Testis (tissue), 3 donors: ENCODE measurements around the gene C11orf58. TPM values are rescaled to one million over a fixed set of nuclear protein-coding genes. Genes with fewer than 3 reads are reported as not detected.

Source experiments
- DNase-seq: peaks from one replicate; pipeline ENCODE4 v3.0.0-alpha.2; 2019
- H3K27ac ChIP-seq, 2 donors: fragments of 200-600 bp; sonication (generic); one replicate each; pipeline ENCODE4 v1.5.1; 2019
- H3K27me3 ChIP-seq: fragments of 200-600 bp; sonication (generic); one replicate; pipeline ENCODE4 v1.5.1; 2019
- H3K36me3 ChIP-seq: fragments of 200-600 bp; sonication (generic); one replicate; pipeline ENCODE4 v1.5.1; 2017; ENCODE audit warnings: low read depth; ENCODE audit errors: missing control alignments
- H3K4me1 ChIP-seq: fragments of 200-600 bp; sonication (generic); one replicate; pipeline ENCODE4 v1.5.1; 2019
- H3K4me3 ChIP-seq, 2 donors: fragments of 200-600 bp; sonication (generic); one replicate each; pipeline ENCODE4 v1.5.1; 2017 to 2019
- H3K9me3 ChIP-seq: fragments of 200-600 bp; sonication (generic); one replicate; pipeline ENCODE4 v1.5.1; 2017
- CTCF ChIP-seq, 3 experiments: fragments of 450-650 bp in 2 of 3; fragments of 200-600 bp in 1 of 3; sonication (generic) in 1 of 3; IDR thresholded peaks; one replicate each; pipeline ENCODE4 v1.5.1; 2016 to 2019; ENCODE audit warnings: antibody characterized with exemption in 3 of 3, mild to moderate bottlenecking in 2 of 3, moderate library complexity in 1 of 3
- POLR2A ChIP-seq: fragments of 450-650 bp; IDR thresholded peaks from one replicate; pipeline ENCODE4 v1.6.1; 2017; ENCODE audit warnings: antibody characterized with exemption, mild to moderate bottlenecking, moderate library complexity
- WGBS, 2 donors: methylation state at CpG; one replicate each; pipeline ENCODE4 v1.1.5; 2018; 5-methylcytosine and 5-hydroxymethylcytosine counted together
- intact Hi-C: fragments of 100-400 bp; cut with DNase I; formaldehyde crosslinking; loops from one replicate; pipeline ENCODE4 v1.15.1; 2023; ENCODE audit warnings: low total_unique reads
- polyA plus RNA-seq: library from polyadenylated mRNA; stranded (reverse); fragments of 350-450 nt; fragmentation: Illumina TruSeq; extraction: RNeasy Lipid Tissue Mini Kit (QIAGEN cat#74804); gene quantifications from one replicate; pipeline ENCODE4 v1.2.3, GENCODE V29; 2014; ENCODE audit warnings: low read depth, low replicate concordance; ENCODE audit not compliant: insufficient read depth
- total RNA-seq, 2 donors: library from RNA; depleted of rRNA; stranded (reverse); fragments of >200 nt; gene quantifications; one replicate each; pipeline ENCODE4 v1.2.3, GENCODE V29; 2016

The C11orf58 gene
- total and polyA plus RNA-seq, 3 donors from 2014 or later = 139 to 178 (median 153) TPM

- no peak for DNase-seq
- Histone ChIP-seq H3K4me3 (no peak overlapping the region), H3K4me1 (peaks cover 5% of the 10 kb centered on the region), H3K27me3 (no peaks in the 10 kb centered on the region), H3K36me3 (no peaks in the 10 kb centered on the region), H3K27ac (no peak overlapping the region), H3K9me3 (no peaks in the 10 kb centered on the region)
- TF ChIP-seq CTCF (IDR thresholded peaks at IDR 0.05) (no peak), POLR2A (no peak)
- intact Hi-C loops = no loop called here
- WGBS, 2 donors = 84 to 85% methylated on average over 5 to 10 of the region's 10 CpGs
These were observed 63.0 kb downstream of the C11orf58 start for GRCh38 chr11:16801288-16801980.

GRCh38 chr11:16804104-16804947, 65.9 kb downstream of the C11orf58 start:
- Histone ChIP-seq H3K27ac (no peak overlapping the region), H3K36me3 (no peaks in the 10 kb centered on the region), H3K4me1 (peaks cover 5% of the 10 kb centered on the region), H3K4me3 (no peak overlapping the region), H3K27me3 (no peaks in the 10 kb centered on the region), H3K9me3 (no peaks in the 10 kb centered on the region)
- TF ChIP-seq POLR2A = no peak
- TF ChIP-seq CTCF (IDR thresholded peaks at IDR 0.05) = no peak
- WGBS, 2 donors = 55 to 60% methylated on average over 7 of the region's 7 CpGs
- no peak for DNase-seq
- intact Hi-C loops = no loop called here

- Histone ChIP-seq H3K9me3 (no peaks in the 10 kb centered on the region), H3K4me1 (peaks cover 5% of the 10 kb centered on the region), H3K36me3 (no peaks in the 10 kb centered on the region), H3K27me3 (no peaks in the 10 kb centered on the region), H3K27ac (no peak overlapping the region), H3K4me3 (no peak overlapping the region)
- TF ChIP-seq CTCF (IDR thresholded peaks at IDR 0.05) (no peak), POLR2A (no peak)
- intact Hi-C loops = no loop called here
- no peak for DNase-seq
- WGBS, 2 donors = 82 to 86% methylated on average over 8 of the region's 8 CpGs
These were observed 67.5 kb downstream of the C11orf58 start for GRCh38 chr11:16805938-16806337.

GRCh38 chr11:16806791-16807190, 68.3 kb downstream of the C11orf58 start:
- intact Hi-C loops = no loop called here
- no peak for DNase-seq
- no peaks in the 10 kb centered on the region for H3K36me3 ChIP-seq
- no peak overlapping the region for H3K4me3 ChIP-seq
- WGBS, 2 donors = 70 to 75% methylated on average over 10 to 11 of the region's 11 CpGs
- H3K4me1 ChIP-seq = peaks cover 5% of the 10 kb centered on the region
- H3K9me3 ChIP-seq = no peaks in the 10 kb centered on the region
- H3K27ac ChIP-seq = no peak overlapping the region
- TF ChIP-seq CTCF (IDR thresholded peaks at IDR 0.05) = no peak
- no peak for TF ChIP-seq POLR2A
- H3K27me3 ChIP-seq = no peaks in the 10 kb centered on the region
